ENCODE results near the gene HTRA3.
"Not testable (repeated sequence)": the region's sequence is repeated elsewhere in the genome, so short reads cannot be mapped to it uniquely, and the experiment has no call there.

Gene HTRA3

GRCh38 chr4:8342651-8343261 lies 73.2 kb downstream of the HTRA3 start:
- DNase-seq (ENCODE audit: low read depth in 2 of 2), result no peak

- no peak for DNase-seq (ENCODE audit: low read depth in 2 of 2)
These were observed 73.9 kb downstream of the HTRA3 start for GRCh38 chr4:8343262-8343966.

- DNase-seq (ENCODE audit: low read depth in 2 of 2), result no peak
These were observed 74.4 kb downstream of the HTRA3 start for GRCh38 chr4:8343967-8344331.

GRCh38 chr4:8344377-8344776 lies 74.8 kb downstream of the HTRA3 start:
- DNase-seq (ENCODE audit: low read depth in 2 of 2), result no peak

- no peak for DNase-seq (ENCODE audit: low read depth in 2 of 2)
These were observed 75.7 kb downstream of the HTRA3 start for GRCh38 chr4:8345053-8345945.

GRCh38 chr4:8345946-8346814 lies 76.6 kb downstream of the HTRA3 start:
- DNase-seq (ENCODE audit: low read depth in 2 of 2), result no peak

GRCh38 chr4:8346838-8347605 lies 77.5 kb downstream of the HTRA3 start:
- DNase-seq (ENCODE audit: low read depth in 2 of 2), result no peak

- DNase-seq (ENCODE audit: low read depth in 2 of 2), result no peak
These were observed 78.1 kb downstream of the HTRA3 start for GRCh38 chr4:8347660-8348059.

GRCh38 chr4:8348071-8348470 lies 78.5 kb downstream of the HTRA3 start:
- DNase-seq (ENCODE audit: low read depth in 2 of 2), result no peak

- not testable (repeated sequence) for DNase-seq (ENCODE audit: low read depth in 2 of 2)
These were observed 79.7 kb downstream of the HTRA3 start for GRCh38 chr4:8349236-8349635.

- no peak for DNase-seq (ENCODE audit: low read depth in 2 of 2)
These were observed 80.2 kb downstream of the HTRA3 start for GRCh38 chr4:8349664-8350236.

GRCh38 chr4:8350352-8350751 lies 80.8 kb downstream of the HTRA3 start:
- no peak for DNase-seq (ENCODE audit: low read depth in 2 of 2)

GRCh38 chr4:8350841-8351461 lies 81.4 kb downstream of the HTRA3 start:
- no peak for DNase-seq (ENCODE audit: low read depth in 2 of 2)

- no peak for DNase-seq (ENCODE audit: low read depth in 2 of 2)
These were observed 82.4 kb downstream of the HTRA3 start for GRCh38 chr4:8351931-8352367.

GRCh38 chr4:8352368-8353157 lies 83.0 kb downstream of the HTRA3 start:
- DNase-seq (ENCODE audit: low read depth in 2 of 2), result no peak

GRCh38 chr4:8353158-8353669 lies 83.7 kb downstream of the HTRA3 start:
- DNase-seq (ENCODE audit: low read depth in 2 of 2), result no peak

- DNase-seq (ENCODE audit: low read depth in 2 of 2), result no peak
These were observed 84.4 kb downstream of the HTRA3 start for GRCh38 chr4:8353912-8354453.

GRCh38 chr4:8355306-8355705 lies 85.8 kb downstream of the HTRA3 start:
- no peak for DNase-seq (ENCODE audit: low read depth in 2 of 2)

Data from stimulated activated CD8-positive, alpha-beta memory T cell treated with anti-CD3 and anti-CD28 coated beads, Interleukin-7, amount 100 ng/mL, for 4 hours (primary cell).